PC-3 (cell line): ENCODE data around the gene TDRKH.

Experiments
- CTCF ChIP-seq: fragments of 300-600 bp; sonication (generic); conservative IDR thresholded peaks from 2 replicates; pipeline ENCODE4 v1.5.1; 2017; ENCODE audit warnings: antibody characterized with exemption, low read depth, mild to moderate bottlenecking, low read length
- EZH2 ChIP-seq: fragments of 300-600 bp; sonication (generic); IDR thresholded peaks from one replicate; pipeline ENCODE4 v1.6.1; 2017; ENCODE audit warnings: antibody characterized with exemption, mild to moderate bottlenecking, low read length; ENCODE audit not compliant: unreplicated experiment
- EZH2phosphoT487 ChIP-seq: fragments of 300-600 bp; sonication (generic); IDR thresholded peaks from 2 replicates; pipeline ENCODE4 v1.6.1; 2018; ENCODE audit warnings: mild to moderate bottlenecking, antibody characterized with exemption, low read length, borderline replicate concordance

- TF ChIP-seq EZH2 (no peak), CTCF (no peak), EZH2phosphoT487 (no peak)
Observed at GRCh38 chr1:151801846-151802245, 11.5 kb upstream of the TDRKH start.
